NT2/D1 (cell line): ENCODE measurements around the gene TNS2.

Experiments
- YY1 ChIP-seq: IDR thresholded peaks from 2 replicates; pipeline ENCODE4 v1.6.1; 2011; ENCODE audit not compliant: insufficient read length, insufficient read depth
- ZNF274 ChIP-seq: IDR thresholded peaks from 2 replicates; pipeline ENCODE4 v1.6.1; 2011; ENCODE audit warnings: mild to moderate bottlenecking, low read depth, low read length

DNA sequence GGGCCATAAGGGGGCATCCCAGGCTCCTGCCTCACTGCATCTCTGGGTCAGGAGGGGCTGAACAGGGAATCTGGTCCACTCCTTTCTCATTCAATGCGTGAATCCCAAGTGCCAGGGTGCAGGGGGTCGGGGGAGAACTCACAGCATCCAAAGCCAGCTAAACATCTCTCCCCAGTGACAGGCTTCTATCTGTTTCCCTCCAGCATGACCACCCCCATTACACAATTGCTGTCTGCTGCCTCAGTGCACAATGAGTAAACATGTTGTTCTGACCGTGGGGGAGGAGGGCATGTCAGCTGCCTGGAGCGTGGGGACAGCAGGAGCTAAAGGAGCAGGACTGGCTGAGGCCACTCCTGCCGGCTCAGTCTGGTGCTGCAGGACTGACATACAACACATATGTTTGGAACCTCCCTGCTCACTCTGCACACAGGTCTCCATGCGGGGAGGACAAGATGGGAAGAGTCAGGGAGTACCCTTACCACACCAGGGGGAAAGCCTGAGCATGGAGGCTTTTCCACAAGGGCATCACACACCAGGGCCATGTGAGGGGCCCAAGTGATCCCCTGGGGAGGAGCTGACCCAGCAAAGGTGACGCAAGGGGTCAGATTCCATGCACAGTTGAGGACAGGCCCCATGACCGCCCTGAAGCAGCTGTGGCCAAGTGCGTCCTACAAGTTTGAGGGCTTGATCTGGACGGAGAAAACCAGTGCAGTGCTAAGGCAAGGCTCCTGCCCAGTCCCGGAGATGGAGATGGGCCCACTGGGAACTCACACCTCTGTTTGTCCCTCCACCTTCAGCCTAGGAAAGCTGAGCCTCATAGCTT, 1.4 kb downstream of the TNS2 start:
- TF ChIP-seq YY1 (no peak), ZNF274 (no peak)
